NCI-H146 (cell line): Measurements from ENCODE around the gene CENPT.
A peak's percentile ranks its signal among the peaks of the same experiment; 100 is the strongest.
"Not testable (repeated sequence)": the region's sequence is repeated elsewhere in the genome, so short reads cannot be mapped to it uniquely, and the experiment has no call there.

Experiments used
- DNase-seq: peaks from one replicate; lab custom pipeline; 2025; lab: John Stamatoyannopoulos, UW

Gene CENPT

GRCh38 chr16:67874372-67874771 is 26.9 kb upstream of the CENPT start:
- no peak for DNase-seq

- DNase-seq: peak; percentile 24
Observed at GRCh38 chr16:67873435-67874370, 26.2 kb upstream of the CENPT start.

GRCh38 chr16:67872631-67873434 is 25.3 kb upstream of the CENPT start, which contains the start of gene EDC4:
EDC4 (plus strand) TSS chr16:67873052; CDS start chr16:67873262, 210 bp downstream.
- peak; percentile 55 for DNase-seq

- no peak for DNase-seq
Observed at GRCh38 chr16:67872131-67872630, 24.7 kb upstream of the CENPT start.

- no peak for DNase-seq
Observed at GRCh38 chr16:67871256-67871655, 23.8 kb upstream of the CENPT start.

GRCh38 chr16:67869653-67870052 is 22.2 kb upstream of the CENPT start:
- DNase-seq: no peak

- no peak for DNase-seq
Observed at GRCh38 chr16:67868290-67868689, 20.8 kb upstream of the CENPT start.

- DNase-seq: peak; percentile 13
Observed at GRCh38 chr16:67865318-67865717, 17.8 kb upstream of the CENPT start.

- no peak for DNase-seq
Observed at GRCh38 chr16:67864594-67864993, 17.1 kb upstream of the CENPT start.

GRCh38 chr16:67864044-67864443 is 16.6 kb upstream of the CENPT start:
- DNase-seq: not testable (repeated sequence)

- no peak for DNase-seq
Observed at GRCh38 chr16:67862623-67863583, 15.4 kb upstream of the CENPT start.

- DNase-seq: no peak
Observed at GRCh38 chr16:67861877-67862276, 14.4 kb upstream of the CENPT start.

- no peak for DNase-seq
Observed at GRCh38 chr16:67860589-67861398, 13.3 kb upstream of the CENPT start.

GRCh38 chr16:67858500-67858899 is 11.0 kb upstream of the CENPT start:
- no peak for DNase-seq

- peak; percentile 75 for DNase-seq
Observed at GRCh38 chr16:67857547-67858233, 10.2 kb upstream of the CENPT start.

GRCh38 chr16:67856927-67857546 is 9.5 kb upstream of the CENPT start:
- DNase-seq: no peak

GRCh38 chr16:67855789-67856188 is 8.3 kb upstream of the CENPT start:
- no peak for DNase-seq

GRCh38 chr16:67853670-67854069 is 6.2 kb upstream of the CENPT start:
- no peak for DNase-seq

GRCh38 chr16:67848118-67848517 is 625 bp upstream of the CENPT start:
- no peak for DNase-seq
